GM10266 (cell line): ENCODE results near the gene POMT2.
"Not testable (repeated sequence)": the region's sequence is repeated elsewhere in the genome, so short reads cannot be mapped to it uniquely, and the experiment has no call there.

Experiments
- DNase-seq: peaks from one replicate; pipeline ENCODE4 v3.0.0; 2012; ENCODE audit errors: extremely low spot score
- TF ChIP-seq, protein P1 (sequence below): IDR thresholded peaks from 2 replicates; pipeline ENCODE4 v1.5.1; 2012; ENCODE audit warnings: mild to moderate bottlenecking, low read depth; ENCODE audit not compliant: control insufficient read depth, insufficient read depth; ENCODE audit errors: missing control alignments

POMT2 gene

DNA sequence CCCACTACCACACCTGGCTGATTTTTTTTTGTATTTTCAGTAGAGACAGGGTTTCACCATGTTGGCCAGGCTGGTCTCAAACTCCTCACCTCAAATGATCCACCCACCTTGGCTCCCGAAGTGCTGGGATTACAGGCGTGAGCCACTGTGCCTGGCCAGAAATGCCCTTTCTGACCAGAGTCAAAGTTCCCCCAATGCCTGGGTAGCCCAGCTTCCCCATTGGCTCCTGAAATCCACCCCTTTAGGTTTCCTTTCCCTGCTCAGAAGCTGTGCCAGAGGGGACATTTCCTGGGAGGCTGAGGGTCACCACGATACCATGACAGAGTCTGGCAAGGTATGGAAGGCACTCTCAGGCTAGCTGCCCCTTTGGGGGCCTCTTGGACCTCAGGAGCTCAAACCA, 3.6 kb upstream of the POMT2 start:
- TF ChIP-seq, protein P1, sequence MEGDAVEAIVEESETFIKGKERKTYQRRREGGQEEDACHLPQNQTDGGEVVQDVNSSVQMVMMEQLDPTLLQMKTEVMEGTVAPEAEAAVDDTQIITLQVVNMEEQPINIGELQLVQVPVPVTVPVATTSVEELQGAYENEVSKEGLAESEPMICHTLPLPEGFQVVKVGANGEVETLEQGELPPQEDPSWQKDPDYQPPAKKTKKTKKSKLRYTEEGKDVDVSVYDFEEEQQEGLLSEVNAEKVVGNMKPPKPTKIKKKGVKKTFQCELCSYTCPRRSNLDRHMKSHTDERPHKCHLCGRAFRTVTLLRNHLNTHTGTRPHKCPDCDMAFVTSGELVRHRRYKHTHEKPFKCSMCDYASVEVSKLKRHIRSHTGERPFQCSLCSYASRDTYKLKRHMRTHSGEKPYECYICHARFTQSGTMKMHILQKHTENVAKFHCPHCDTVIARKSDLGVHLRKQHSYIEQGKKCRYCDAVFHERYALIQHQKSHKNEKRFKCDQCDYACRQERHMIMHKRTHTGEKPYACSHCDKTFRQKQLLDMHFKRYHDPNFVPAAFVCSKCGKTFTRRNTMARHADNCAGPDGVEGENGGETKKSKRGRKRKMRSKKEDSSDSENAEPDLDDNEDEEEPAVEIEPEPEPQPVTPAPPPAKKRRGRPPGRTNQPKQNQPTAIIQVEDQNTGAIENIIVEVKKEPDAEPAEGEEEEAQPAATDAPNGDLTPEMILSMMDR: no peak
- no peak for DNase-seq

DNA sequence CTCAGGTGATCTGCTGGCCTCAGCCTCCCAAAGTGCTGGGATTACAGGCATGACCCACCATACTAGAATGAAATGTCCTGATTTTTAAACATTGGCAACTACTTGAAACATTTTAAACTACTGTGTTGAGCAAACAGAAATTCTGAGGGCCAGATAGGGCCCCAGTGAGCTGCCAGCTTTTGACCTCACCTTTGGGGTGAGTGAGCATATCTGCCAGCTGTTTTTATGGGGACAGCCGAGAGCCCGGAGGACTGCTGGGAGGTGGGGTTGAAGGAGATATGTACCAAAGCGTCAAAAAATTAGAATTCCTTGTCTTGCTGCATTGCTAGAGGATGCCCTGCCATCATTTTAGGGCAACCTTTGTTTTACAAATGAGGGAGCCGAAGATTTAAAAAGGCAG, 2.9 kb upstream of the POMT2 start:
- no peak for DNase-seq
- TF ChIP-seq, protein P1: no peak

DNA sequence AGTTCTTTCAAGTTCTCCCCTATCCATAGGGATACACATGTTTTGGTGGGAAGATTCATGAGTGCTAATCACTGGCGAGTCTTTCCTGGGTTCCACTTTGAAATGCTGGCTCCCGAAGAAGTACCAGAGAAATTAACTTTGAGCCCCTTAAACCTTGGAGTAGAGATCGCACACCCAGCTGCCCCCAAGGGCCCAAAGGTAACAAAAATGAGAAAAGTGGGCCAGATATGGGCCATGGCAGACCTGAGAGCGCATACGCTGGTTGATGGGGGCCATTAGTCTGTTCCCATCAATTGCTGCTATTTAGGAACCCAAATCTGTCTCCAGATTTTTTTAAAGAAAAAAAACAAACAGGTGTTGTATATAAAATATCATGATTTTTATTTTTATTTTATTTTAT, 2.3 kb upstream of the POMT2 start:
- TF ChIP-seq, protein P1: no peak
- no peak for DNase-seq

DNA sequence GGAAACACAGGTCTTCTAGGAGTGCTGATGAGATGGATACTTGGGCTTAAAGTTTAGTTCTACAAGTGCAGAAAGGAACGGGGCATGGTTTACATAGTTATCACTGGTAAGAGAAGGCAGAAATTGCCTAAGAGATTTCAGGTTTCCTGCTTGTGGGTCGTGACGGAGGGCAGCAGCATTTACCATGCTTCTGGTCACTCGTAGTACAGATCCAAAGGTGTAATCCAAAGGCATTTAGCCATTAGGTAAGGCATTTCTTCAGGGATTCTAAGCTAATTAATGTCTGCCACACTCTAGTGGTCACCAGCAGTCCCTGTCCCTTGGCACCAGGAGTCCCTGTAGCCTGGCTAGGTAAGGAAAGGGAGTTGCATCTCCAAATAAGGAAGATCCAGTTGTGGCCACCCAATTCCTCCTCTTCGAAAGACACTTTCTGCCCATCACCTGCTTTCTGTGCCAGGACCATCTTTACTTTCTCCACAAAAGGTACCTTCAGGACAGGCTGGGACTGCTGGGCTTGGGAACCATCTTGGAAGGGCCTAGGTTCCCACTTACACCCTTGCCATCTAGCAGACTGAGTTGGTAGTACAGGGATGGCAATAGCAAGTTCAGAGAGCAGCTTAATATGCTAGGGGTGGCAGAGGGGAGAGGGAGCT, 1.7 kb upstream of the POMT2 start:
- no peak for DNase-seq
- TF ChIP-seq, protein P1: no peak

DNA sequence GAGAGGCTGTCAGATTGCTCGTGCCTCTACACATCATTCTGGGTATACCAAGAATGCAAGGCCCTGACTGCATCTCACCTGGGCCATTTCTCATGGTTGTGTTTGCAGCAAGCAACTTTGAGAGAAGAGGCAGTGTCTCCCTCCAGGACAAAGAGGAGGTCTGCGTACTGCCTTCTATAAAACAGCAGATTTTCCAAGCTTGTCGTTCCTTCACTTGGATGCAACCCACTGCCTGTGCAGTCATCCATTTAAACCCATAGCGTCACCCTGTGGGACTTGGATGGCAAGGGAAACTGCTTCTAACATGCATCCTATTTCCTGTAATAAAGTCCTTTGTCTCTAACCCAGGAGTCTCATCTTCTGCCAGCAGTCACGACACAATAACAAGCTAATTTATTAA, 1.3 kb downstream of the POMT2 start:
- DNase-seq: no peak
- TF ChIP-seq, protein P1: no peak

DNA sequence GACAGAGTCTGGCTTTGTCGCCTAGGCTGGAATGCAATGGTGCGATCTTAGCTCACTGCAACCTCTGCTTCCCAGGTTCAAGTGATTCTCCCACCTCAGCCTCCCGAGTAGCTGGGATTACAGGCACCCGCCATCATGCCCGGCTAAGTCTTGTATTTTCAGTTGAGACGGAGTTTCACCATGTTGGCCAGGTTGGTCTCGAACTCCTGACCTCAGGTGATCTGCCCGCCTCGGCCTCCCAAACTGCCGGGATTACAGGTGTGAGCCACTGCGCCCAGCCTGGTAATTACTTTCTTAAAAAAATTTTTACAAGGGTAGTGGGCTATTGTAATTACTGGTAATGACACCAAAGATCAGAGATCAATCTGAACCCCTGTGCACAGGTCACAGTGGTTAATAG, 1.9 kb downstream of the POMT2 start:
- not testable (repeated sequence) for DNase-seq

DNA sequence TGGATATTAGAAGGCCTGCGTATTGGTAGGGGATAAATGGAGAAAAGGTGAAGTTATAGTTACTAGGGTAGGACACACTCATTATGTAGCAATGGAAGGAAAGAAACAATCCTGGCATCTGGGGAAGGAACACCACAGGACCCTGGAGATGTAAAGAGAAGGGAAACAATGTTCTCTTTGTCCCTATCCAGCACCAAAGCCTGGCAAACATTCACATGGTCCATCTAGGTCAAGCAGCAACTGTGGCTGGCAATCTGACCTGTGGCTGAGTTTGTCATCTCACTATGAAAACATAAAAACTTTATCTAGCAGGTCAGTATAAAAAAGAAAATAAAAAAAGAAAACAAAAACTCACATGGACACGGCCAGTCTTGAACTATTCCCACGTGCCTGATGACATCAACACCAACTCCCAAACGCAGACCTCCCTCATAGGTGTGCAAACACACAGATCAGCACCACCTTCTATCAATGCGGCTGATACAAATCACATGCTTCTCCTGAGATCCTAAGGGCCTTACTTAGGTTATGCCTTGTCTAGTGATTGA, 2.6 kb downstream of the POMT2 start:
- DNase-seq: no peak
- TF ChIP-seq, protein P1: no peak
